H9 (cell line): Measurements from ENCODE around the gene ADAMTSL5. TPM values are rescaled to one million over a fixed set of nuclear protein-coding genes. Genes with fewer than 3 reads are reported as not detected.

Source experiments
- DNase-seq: peaks from one replicate; pipeline ENCODE4 v3.0.0-alpha.2; 2017
- H2AFZ ChIP-seq: one replicate; pipeline ENCODE4 v1.6.1; 2013; ENCODE audit warnings: mild to moderate bottlenecking, low read length, control low read depth, moderate library complexity
- H2AK5ac ChIP-seq: 2 replicates; pipeline ENCODE4 v1.6.1; 2013; ENCODE audit warnings: low read length, control low read depth, mixed read lengths; ENCODE audit not compliant: insufficient read length
- H2BK120ac ChIP-seq: one replicate; pipeline ENCODE4 v1.6.1; 2013; ENCODE audit warnings: low read depth, mild to moderate bottlenecking, low read length, control low read depth, inconsistent platforms; ENCODE audit not compliant: poor library complexity, severe bottlenecking
- H2BK12ac ChIP-seq: 2 replicates; pipeline ENCODE4 v1.6.1; 2013; ENCODE audit warnings: low read length, control low read depth, mixed read lengths, low read depth; ENCODE audit not compliant: insufficient read length
- H2BK15ac ChIP-seq: 2 replicates; pipeline ENCODE4 v1.6.1; 2013; ENCODE audit warnings: low read depth, low read length, control low read depth
- H2BK20ac ChIP-seq: one replicate; pipeline ENCODE4 v1.6.1; 2013; ENCODE audit warnings: low read depth, mild to moderate bottlenecking, low read length, control low read depth, inconsistent platforms; ENCODE audit not compliant: poor library complexity, severe bottlenecking
- H2BK5ac ChIP-seq: 2 replicates; pipeline ENCODE4 v1.6.1; 2013; ENCODE audit warnings: low read length, control low read depth, mixed read lengths; ENCODE audit not compliant: insufficient read length
- H3K14ac ChIP-seq: 2 replicates; pipeline ENCODE4 v1.6.1; 2013; ENCODE audit warnings: low read length, control low read depth; ENCODE audit not compliant: insufficient read depth
- H3K18ac ChIP-seq: 2 replicates; pipeline ENCODE4 v1.6.1; 2013; ENCODE audit warnings: low read depth, mild to moderate bottlenecking, mixed read lengths, low read length, control low read depth; ENCODE audit not compliant: insufficient read length
- H3K23ac ChIP-seq: 2 replicates; pipeline ENCODE4 v1.6.1; 2013; ENCODE audit warnings: low read length, control low read depth, mixed read lengths, low read depth; ENCODE audit not compliant: insufficient read length
- H3K23me2 ChIP-seq: 2 replicates; pipeline ENCODE4 v1.6.1; 2013; ENCODE audit warnings: low read depth, mild to moderate bottlenecking, mixed read lengths, low read length, control low read depth; ENCODE audit not compliant: insufficient read length, poor library complexity, severe bottlenecking
- H3K27ac ChIP-seq: 2 replicates; pipeline ENCODE4 v1.5.1; 2013; ENCODE audit warnings: low read length, control low read depth, mixed read lengths, low read depth; ENCODE audit not compliant: insufficient read length
- H3K27me3 ChIP-seq: 2 replicates; pipeline ENCODE4 v1.6.1; 2013; ENCODE audit warnings: low read length, control low read depth, inconsistent platforms; ENCODE audit not compliant: insufficient read depth
- H3K4ac ChIP-seq: 2 replicates; pipeline ENCODE4 v1.6.1; 2013; ENCODE audit warnings: low read depth, mild to moderate bottlenecking, control low read depth, inconsistent platforms, low read length, moderate library complexity
- H3K4me1 ChIP-seq: 2 replicates; pipeline ENCODE4 v1.6.1; 2013; ENCODE audit warnings: low read length, control low read depth, inconsistent platforms; ENCODE audit not compliant: insufficient read depth
- H3K4me2 ChIP-seq: 2 replicates; pipeline ENCODE4 v1.6.1; 2013; ENCODE audit warnings: low read length, control low read depth, mixed read lengths; ENCODE audit not compliant: insufficient read length, insufficient read depth
- H3K56ac ChIP-seq: 2 replicates; pipeline ENCODE4 v1.6.1; 2013; ENCODE audit warnings: low read depth, mild to moderate bottlenecking, mixed read lengths, low read length, control low read depth; ENCODE audit not compliant: insufficient read length
- H3K79me1 ChIP-seq: 2 replicates; pipeline ENCODE4 v1.6.1; 2013; ENCODE audit warnings: low read depth, mild to moderate bottlenecking, moderate library complexity, low read length, control low read depth, inconsistent platforms; ENCODE audit not compliant: insufficient read depth, poor library complexity, severe bottlenecking
- H3K79me2 ChIP-seq: 2 replicates; pipeline ENCODE4 v1.6.1; 2013; ENCODE audit warnings: low read length, control low read depth, inconsistent platforms; ENCODE audit not compliant: insufficient read depth
- H3K9ac ChIP-seq: 2 replicates; pipeline ENCODE4 v1.6.1; 2013; ENCODE audit warnings: low read length, control low read depth, mixed read lengths; ENCODE audit not compliant: insufficient read length; ENCODE audit errors: extremely low read depth
- H3K9me3 ChIP-seq: one replicate; pipeline ENCODE4 v1.6.1; 2013; ENCODE audit warnings: low read depth, low read length, inconsistent platforms; ENCODE audit not compliant: control insufficient read depth
- H3T11ph ChIP-seq: one replicate; pipeline ENCODE4 v1.6.1; 2013; ENCODE audit warnings: mild to moderate bottlenecking, low read length, control low read depth, inconsistent platforms
- H4K20me1 ChIP-seq: one replicate; pipeline ENCODE4 v1.6.1; 2013; ENCODE audit not compliant: control insufficient read depth, insufficient read length, insufficient read depth
- H4K5ac ChIP-seq: 2 replicates; pipeline ENCODE4 v1.6.1; 2013; ENCODE audit warnings: low read depth, mild to moderate bottlenecking, mixed read lengths, low read length, control low read depth; ENCODE audit not compliant: insufficient read length
- H4K8ac ChIP-seq: replicated peaks from 2 replicates; pipeline ENCODE4 v1.6.1; 2013; ENCODE audit warnings: low read length, control low read depth, mixed read lengths, low read depth; ENCODE audit not compliant: insufficient read length
- H4K91ac ChIP-seq: 2 replicates; pipeline ENCODE4 v1.6.1; 2013; ENCODE audit warnings: low read depth, mild to moderate bottlenecking, moderate library complexity, mixed read lengths, low read length, control low read depth; ENCODE audit not compliant: insufficient read length
- H3K27ac Mint-ChIP-seq, 3 experiments: 2 replicates in 2 of 3; 3 replicates in 1 of 3; pipeline ENCODE4 v1.8.0; 2020 to 2021; ENCODE audit warnings: mixed read lengths in 3 of 3, mild to moderate bottlenecking in 1 of 3, moderate library complexity in 1 of 3
- H3K27me3 Mint-ChIP-seq: 2 replicates; pipeline ENCODE4 v1.8.0; 2021; ENCODE audit warnings: low read depth, mild to moderate bottlenecking, moderate library complexity, mixed read lengths
- H3K36me3 Mint-ChIP-seq, 3 experiments: 2 replicates in 2 of 3; 3 replicates in 1 of 3; pipeline ENCODE4 v1.8.0; 2020 to 2021; ENCODE audit warnings: low read depth in 3 of 3, mixed read lengths in 3 of 3; ENCODE audit not compliant: insufficient read depth in 1 of 3
- H3K4me1 Mint-ChIP-seq, 2 experiments: 2 replicates each; pipeline ENCODE4 v1.8.0; 2020; ENCODE audit warnings: mixed read lengths in 2 of 2
- H3K4me3 Mint-ChIP-seq, 2 experiments: 2 replicates in 1 of 2; 3 replicates in 1 of 2; pipeline ENCODE4 v1.8.0; 2020 to 2021; ENCODE audit warnings: mild to moderate bottlenecking in 2 of 2, mixed read lengths in 2 of 2, moderate library complexity in 1 of 2
- H3K9me3 Mint-ChIP-seq, 2 experiments: 2 replicates in 1 of 2; 3 replicates in 1 of 2; pipeline ENCODE4 v1.8.0; 2020; ENCODE audit warnings: mild to moderate bottlenecking in 2 of 2, mixed read lengths in 2 of 2, moderate library complexity in 1 of 2
- CTCF ChIP-seq: fragments of 200-600 bp; sonication (generic); conservative IDR thresholded peaks from 3 replicates; pipeline ENCODE4 v1.8.0; 2021; ENCODE audit warnings: antibody characterized with exemption, mild to moderate bottlenecking
- WGBS: extraction: QIAGEN DNeasy Blood & Tissue Kit; methylation state at CpG from one replicate; pipeline ENCODE4 v1.1.7; 2013; ENCODE audit warnings: missing lambda C conversion rate, low lambda C conversion rate, mixed read lengths; ENCODE audit not compliant: insufficient read length; ENCODE audit errors: extremely low coverage; 5-methylcytosine and 5-hydroxymethylcytosine counted together
- total RNA-seq: library from RNA; stranded (reverse); gene quantifications from 2 replicates; pipeline ENCODE4 v1.2.1, GENCODE V29; 2021

ADAMTSL5 gene
- total RNA-seq, 1 experiment from 2014 or later, result 1.5 TPM

GRCh38 chr19:1503089-1503924, 9.5 kb downstream of the ADAMTSL5 start:
- H2AFZ ChIP-seq, result no peak overlapping the region
- no peak overlapping the region for H2BK20ac ChIP-seq
- peak; percentile 96 for TF ChIP-seq CTCF
- Mint-ChIP-seq H3K36me3 (no peaks in the 10 kb centered on the region), H3K9me3 (peaks cover 7 to 16% of the 10 kb centered on the region in 2 experiments), H3K27me3 (peaks cover 56% of the 10 kb centered on the region), H3K4me3 (peak overlapping the region in 1 of 2 experiments; percentile 54; a peak in 2 of 5 replicates), H3K27ac (no peak overlapping the region), H3K4me1 (peaks cover 0 to 12% of the 10 kb centered on the region in 2 experiments; a peak in 3 of 4 replicates)
- H4K5ac ChIP-seq, result no peak overlapping the region
- H3K9ac ChIP-seq, result no peak overlapping the region
- H2AK5ac ChIP-seq, result no peak overlapping the region
- H4K20me1 ChIP-seq, result no peaks in the 10 kb centered on the region
- H2BK120ac ChIP-seq, result no peak overlapping the region
- no CpG with 5 or more reads among the region's 49 CpGs for WGBS
- no peak overlapping the region for H2BK15ac ChIP-seq
- H3K18ac ChIP-seq, result peak overlapping the region; percentile 39
- no peaks in the 10 kb centered on the region; the same call in 1 of the 2 replicates for H3K27me3 ChIP-seq
- no peak overlapping the region for H3K56ac ChIP-seq
- H3K4ac ChIP-seq, result no peak overlapping the region
- H2BK12ac ChIP-seq, result no peak overlapping the region
- H4K91ac ChIP-seq, result no peak overlapping the region
- H3K4me2 ChIP-seq, result peak overlapping the region; percentile 3
- no peak overlapping the region for H3K14ac ChIP-seq
- no peaks in the 10 kb centered on the region for H3K9me3 ChIP-seq
- H3K23ac ChIP-seq, result no peak overlapping the region
- peaks cover 11% of the 10 kb centered on the region for H3K23me2 ChIP-seq
- H3K79me2 ChIP-seq, result no peaks in the 10 kb centered on the region
- H2BK5ac ChIP-seq, result no peak overlapping the region
- H3K79me1 ChIP-seq, result no peaks in the 10 kb centered on the region
- no peak overlapping the region for H3T11ph ChIP-seq
- DNase-seq, result peak; percentile 79
- H3K4me1 ChIP-seq, result no peaks in the 10 kb centered on the region
- no peak overlapping the region for H3K27ac ChIP-seq
- H4K8ac ChIP-seq, result no peak overlapping the region
